ENCODE measurements around the gene ZNF341.
"Not testable (repeated sequence)": the region's sequence is repeated elsewhere in the genome, so short reads cannot be mapped to it uniquely, and the experiment has no call there.

The ZNF341 gene

GRCh38 chr20:33731693-33732165 is at the start of gene ZNF341:
Gene ZNF341 (plus strand): TSS chr20:33731996. CDS start chr20:33732022, 26 bp downstream.
- peak; percentile 81 to 82 (median 81) for DNase-seq (ENCODE audit: low read depth in 3 of 3)

- DNase-seq (ENCODE audit: low read depth in 3 of 3), result no peak
Measured at GRCh38 chr20:33684533-33685327, 47.1 kb upstream of the ZNF341 start.

- peak; percentile 33 to 79 (median 57) for DNase-seq (ENCODE audit: low read depth in 3 of 3)
Measured at GRCh38 chr20:33685328-33686099, 46.3 kb upstream of the ZNF341 start.

GRCh38 chr20:33686100-33686983 is 45.5 kb upstream of the ZNF341 start, which contains the start of gene E2F1:
Gene E2F1 (minus strand): TSS chr20:33686385. CDS start chr20:33686264, 121 bp downstream.
- DNase-seq (ENCODE audit: low read depth in 3 of 3), result peak; percentile 92 to 98 (median 94)

- no peak for DNase-seq (ENCODE audit: low read depth in 3 of 3)
Measured at GRCh38 chr20:33686984-33687366, 44.8 kb upstream of the ZNF341 start.

- DNase-seq (ENCODE audit: low read depth in 3 of 3), result no peak
Measured at GRCh38 chr20:33687370-33687915, 44.4 kb upstream of the ZNF341 start.

GRCh38 chr20:33687993-33688937 is 43.5 kb upstream of the ZNF341 start:
- DNase-seq (ENCODE audit: low read depth in 3 of 3), result no peak

GRCh38 chr20:33688938-33689424 is 42.8 kb upstream of the ZNF341 start:
- DNase-seq (ENCODE audit: low read depth in 3 of 3), result no peak

GRCh38 chr20:33689493-33689892 is 42.3 kb upstream of the ZNF341 start:
- no peak for DNase-seq (ENCODE audit: low read depth in 3 of 3)

- DNase-seq (ENCODE audit: low read depth in 3 of 3), result peak in 1 of 3 donors; percentile 49
Measured at GRCh38 chr20:33689973-33690372, 41.8 kb upstream of the ZNF341 start.

- DNase-seq (ENCODE audit: low read depth in 3 of 3), result no peak
Measured at GRCh38 chr20:33693289-33693688, 38.5 kb upstream of the ZNF341 start.

- no peak for DNase-seq (ENCODE audit: low read depth in 3 of 3)
Measured at GRCh38 chr20:33693741-33694638, 37.8 kb upstream of the ZNF341 start.

- no peak for DNase-seq (ENCODE audit: low read depth in 3 of 3)
Measured at GRCh38 chr20:33694639-33695012, 37.2 kb upstream of the ZNF341 start.

- DNase-seq (ENCODE audit: low read depth in 3 of 3), result no peak
Measured at GRCh38 chr20:33696448-33696847, 35.3 kb upstream of the ZNF341 start.

- no peak for DNase-seq (ENCODE audit: low read depth in 3 of 3)
Measured at GRCh38 chr20:33697129-33697528, 34.7 kb upstream of the ZNF341 start.

- DNase-seq (ENCODE audit: low read depth in 3 of 3), result not testable (repeated sequence)
Measured at GRCh38 chr20:33698966-33699365, 32.8 kb upstream of the ZNF341 start.

GRCh38 chr20:33700696-33701441 is 30.9 kb upstream of the ZNF341 start:
- DNase-seq (ENCODE audit: low read depth in 3 of 3), result not testable (repeated sequence)

Measured in stimulated activated CD4-positive, alpha-beta T cell treated with anti-CD3 and anti-CD28 coated beads, TNF-alpha, amount 100 ng/mL, for 48 hours (primary cell).